NCI-H460 (cell line): ENCODE data around the gene FUS. TPM values are rescaled to one million over a fixed set of nuclear protein-coding genes. Genes with fewer than 3 reads are reported as not detected.
"Not testable (repeated sequence)": the region's sequence is repeated elsewhere in the genome, so short reads cannot be mapped to it uniquely, and the experiment has no call there.

ENCODE experiments used
- DNase-seq: peaks from one replicate; pipeline ENCODE4 v3.0.0-alpha.2; 2016; ENCODE audit warnings: low read depth; ENCODE audit errors: extremely low read depth
- total RNA-seq: library from RNA; depleted of rRNA; stranded (reverse); fragments of >200 nt; shearing (Covaris generic); gene quantifications from 2 replicates; pipeline ENCODE4 v1.2.3, GENCODE V29; 2014

FUS gene
- total RNA-seq, 1 experiment from 2014 or later, result 27.3 TPM

DNA sequence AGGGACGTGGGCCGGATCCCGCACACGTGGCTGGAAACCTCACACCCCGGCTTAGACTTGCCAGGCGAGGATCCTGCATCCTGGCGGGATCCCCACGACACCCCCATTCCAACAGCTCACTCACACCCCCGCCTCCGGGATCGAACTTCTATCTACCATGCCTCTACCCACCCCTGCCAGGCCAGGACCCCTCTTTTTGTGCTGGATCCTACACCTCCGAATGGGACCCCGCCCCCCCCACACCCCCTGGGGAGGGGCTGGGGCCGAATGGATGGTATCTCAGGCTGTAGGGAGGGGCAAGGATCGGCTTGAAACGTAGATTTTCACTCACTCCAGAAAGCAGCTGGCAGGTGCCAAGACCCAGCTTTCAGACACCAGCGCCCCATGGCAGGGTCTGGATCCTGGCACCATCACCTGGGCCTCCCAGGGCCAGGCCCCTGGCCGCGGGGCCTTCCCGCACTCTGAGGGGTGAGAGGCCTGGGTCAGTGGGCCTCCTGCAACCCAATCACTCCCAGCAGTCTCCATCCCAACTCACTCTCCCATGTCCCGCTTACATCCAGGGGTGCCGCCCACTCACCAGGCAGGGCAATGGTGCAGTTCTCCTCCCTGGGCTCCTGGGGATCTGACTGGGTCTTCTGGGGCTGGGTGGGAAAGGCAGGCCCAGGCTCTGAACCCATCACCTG lies 36.8 kb upstream of the FUS start:
- no peak for DNase-seq

DNA sequence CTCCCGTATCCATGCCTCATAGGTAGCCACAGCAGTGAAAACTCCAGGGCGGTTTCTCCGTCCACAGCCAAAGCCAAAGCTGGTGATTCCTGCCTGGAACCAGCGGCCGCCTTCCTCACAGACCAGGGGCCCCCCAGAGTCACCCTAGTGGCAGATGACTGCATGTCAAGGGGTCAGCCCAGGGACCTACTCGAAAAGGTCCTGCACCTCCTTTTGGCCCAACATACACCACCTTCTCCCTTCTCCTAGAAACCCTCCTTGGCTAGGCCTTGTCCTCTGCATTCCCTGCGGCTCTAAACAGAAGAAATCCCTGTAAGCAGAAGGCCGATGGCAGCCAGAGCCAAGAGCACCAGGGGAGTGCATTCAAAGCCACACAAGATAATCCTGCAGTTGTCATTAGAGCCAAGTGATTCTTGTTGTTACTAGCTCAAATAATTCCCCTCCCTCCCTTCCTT lies 36.2 kb upstream of the FUS start:
- DNase-seq, result no peak

DNA sequence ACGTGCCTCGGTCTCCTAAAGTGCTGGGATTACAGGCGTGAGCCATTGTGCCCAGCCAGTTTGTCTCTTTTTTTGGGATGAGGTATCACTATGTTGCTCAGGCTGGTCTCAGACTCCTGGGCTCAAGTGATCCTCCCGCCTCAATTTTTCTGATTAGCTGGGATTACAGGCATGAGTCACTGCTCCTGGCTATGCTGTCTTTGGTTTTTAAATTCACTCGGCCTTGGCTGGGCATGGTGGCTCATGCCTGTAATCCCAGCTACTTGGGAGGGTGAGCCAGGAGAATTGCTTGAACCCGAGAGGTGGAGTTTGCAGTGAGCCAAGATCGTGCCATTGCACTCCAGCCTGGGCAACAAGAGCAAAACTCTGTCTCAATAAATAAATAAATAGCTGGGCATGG lies 35.5 kb upstream of the FUS start:
- DNase-seq, result not testable (repeated sequence)

DNA sequence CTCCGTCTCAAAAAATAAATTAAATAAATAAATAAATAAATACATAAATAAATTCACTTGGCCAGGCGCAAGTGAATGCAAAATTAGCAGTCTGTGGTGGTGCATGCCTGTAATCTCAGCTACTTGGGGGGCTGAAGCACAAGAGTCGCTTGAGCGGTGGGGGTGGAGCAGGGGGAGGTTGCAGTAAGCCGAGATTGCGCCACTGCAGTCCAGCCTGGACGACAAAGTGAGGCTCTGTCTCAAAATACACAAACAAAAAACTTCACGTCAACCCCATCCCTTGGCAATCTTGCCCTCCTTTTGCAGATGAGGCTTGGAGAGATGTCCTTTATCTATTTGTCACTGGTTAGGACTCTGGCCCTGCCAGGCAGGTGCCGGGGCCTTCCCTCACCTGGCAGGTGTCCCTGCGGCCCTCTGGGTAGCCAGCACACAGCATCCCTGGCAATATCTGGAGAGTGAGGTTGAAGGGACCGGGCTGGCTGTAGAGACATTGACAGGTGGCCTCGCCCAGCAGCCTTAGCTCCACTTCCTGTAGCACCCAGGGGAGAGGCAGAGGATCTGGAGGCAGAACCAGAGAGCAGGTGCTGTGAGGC lies 34.4 kb upstream of the FUS start:
- DNase-seq, result no peak

DNA sequence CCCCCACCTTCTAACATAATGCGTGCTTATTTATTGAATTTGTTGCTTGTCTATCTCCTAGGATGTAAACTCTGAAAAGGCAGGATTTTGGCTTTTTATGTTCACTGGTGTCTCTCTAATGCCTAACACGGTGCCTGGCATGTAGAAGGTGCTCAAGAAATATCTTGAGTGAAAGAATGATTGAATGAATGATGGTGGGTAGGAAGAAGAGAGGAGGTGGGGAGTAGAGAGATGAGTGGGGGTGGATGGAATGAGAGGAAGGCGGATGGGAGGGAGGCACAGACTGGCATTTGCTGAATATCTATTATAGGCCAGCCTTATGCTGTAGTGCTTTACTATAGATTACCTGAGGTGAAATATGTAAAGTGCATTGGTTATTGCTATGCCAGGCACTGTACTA lies 32.4 kb upstream of the FUS start:
- DNase-seq, result no peak

DNA sequence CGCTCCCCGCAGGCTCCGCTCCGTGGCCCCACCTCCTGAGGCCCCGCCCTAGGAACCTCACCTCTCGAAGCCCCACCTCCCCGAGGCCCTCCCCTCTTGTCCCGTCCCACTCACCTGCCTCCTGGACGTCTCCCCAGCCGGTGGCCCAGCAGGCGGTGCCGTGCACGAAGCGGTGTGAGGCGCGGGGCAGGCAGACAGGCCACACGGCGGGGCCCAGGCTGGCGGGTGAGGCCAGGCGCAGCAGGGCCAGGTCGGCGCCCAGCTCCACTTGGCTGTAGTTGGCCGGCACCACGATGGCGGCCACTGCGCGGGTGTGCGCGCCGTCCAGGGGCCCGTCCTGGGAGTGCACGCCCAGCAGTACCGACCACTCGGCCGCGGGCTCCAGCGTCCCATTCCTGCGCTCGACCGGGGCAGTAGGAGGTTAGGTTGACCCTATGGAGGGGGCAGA lies 31.6 kb upstream of the FUS start:
- DNase-seq, result no peak

DNA sequence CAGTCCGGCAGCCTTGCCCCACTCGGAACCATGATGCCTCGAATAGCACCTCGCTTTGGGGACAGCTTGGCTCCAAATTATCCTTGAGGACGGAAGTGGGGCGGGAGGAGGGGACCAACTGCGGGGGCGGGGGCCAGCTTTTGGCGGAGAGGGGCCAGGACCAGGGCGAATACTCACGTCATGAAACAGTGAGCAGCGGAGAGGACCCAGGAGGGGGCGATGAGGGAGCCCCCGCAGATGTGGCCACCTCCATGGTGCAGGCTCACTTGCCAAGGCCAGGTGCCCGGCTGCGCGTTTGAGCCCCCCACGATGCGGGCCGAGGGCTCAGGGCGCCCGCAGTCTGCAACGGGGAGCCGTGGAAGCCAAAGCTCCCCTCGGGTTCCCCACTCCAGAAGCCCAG lies 31.0 kb upstream of the FUS start:
- DNase-seq, result no peak

DNA sequence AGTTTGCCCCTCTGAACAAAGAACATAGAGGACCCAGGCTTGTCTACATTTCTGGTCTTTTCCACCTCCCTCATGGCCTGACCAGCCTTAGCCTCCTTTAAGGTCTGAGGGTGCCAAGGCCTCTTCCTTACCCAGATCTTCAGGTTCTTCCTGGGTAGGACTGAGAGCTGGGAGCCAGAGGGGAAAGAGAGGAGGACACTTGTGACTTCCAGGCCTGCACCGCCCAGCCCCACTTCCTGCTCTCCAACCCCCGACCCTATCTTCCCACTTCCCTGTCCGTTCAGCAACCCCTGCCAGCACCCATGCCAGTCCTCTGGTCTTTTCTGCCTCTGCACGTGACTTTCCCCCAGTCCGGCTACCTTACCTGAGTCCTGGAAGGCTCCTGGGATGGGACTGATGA lies 30.6 kb upstream of the FUS start:
- DNase-seq, result no peak

DNA sequence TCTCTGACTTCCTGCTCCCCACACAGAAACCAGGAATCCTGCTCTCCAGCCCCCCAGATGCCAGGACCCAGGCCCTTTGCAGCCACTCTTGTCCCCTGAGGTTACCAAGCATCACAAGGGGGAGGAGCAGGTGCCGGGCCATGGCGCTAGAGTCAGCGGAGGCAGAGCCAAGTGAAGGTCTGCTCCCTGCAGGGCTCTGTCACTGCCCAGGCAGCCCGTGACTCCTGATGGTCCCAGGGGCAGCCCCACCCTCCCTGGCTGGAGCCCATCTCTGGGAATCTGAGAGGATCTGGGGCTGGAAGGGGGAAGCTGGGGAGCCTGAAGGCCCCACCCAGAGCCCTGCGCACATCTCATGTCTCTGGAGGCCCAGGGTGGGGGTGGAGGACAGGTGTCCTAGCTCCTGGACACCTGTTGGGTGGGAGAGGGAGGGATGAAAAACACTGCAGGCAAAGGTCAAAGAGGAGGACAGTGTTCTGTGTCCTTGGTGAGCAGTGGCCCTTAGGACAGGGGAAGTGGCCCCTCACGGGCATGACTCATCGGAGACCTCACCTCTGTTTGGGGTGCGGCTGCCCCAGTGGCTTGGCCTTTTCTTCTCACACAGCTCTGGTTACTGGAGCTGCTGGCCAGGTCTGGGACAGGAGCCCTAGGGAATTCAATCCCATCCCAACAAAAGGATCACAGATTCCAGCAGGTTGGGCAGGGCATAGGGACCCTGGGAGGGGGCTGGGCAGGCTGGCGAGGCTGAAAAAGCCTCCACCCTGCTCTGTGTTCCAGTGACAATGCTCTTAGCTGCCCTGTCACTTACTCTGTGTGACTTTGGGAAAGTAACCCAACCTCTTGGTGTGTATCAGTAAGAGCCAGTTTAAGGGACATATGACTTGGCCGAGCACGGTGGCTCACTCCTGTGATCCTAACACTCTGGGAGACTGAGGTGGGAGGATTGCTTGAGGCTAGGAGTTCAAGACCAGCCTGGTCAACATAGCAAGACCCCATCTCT lies 29.7 kb upstream of the FUS start, which contains the start of gene PRSS36:
Gene PRSS36 (minus strand): TSS at position 173 of the 997 bp plus-strand sequence. CDS start 31 bp downstream, at position 142.
- DNase-seq, result no peak

DNA sequence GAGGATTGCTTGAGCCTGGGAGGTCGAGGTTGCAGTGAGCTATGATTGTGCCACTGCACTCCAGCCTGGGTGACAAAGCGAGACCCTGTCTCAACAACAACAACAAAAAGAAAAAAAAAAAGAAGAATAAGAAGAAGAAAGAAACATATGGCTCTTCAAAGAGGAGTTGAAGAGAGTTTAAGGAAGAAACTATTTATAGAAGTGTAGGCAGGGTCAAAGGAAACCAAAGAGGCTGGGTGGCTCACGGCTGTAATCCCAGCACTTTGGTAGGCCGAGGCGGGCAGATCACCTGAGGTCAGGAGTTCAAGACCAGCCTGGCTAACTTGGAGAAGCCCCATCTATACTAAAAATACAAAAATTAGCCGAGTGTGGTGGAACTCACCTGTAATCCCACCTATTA lies 29.0 kb upstream of the FUS start:
- not testable (repeated sequence) for DNase-seq

DNA sequence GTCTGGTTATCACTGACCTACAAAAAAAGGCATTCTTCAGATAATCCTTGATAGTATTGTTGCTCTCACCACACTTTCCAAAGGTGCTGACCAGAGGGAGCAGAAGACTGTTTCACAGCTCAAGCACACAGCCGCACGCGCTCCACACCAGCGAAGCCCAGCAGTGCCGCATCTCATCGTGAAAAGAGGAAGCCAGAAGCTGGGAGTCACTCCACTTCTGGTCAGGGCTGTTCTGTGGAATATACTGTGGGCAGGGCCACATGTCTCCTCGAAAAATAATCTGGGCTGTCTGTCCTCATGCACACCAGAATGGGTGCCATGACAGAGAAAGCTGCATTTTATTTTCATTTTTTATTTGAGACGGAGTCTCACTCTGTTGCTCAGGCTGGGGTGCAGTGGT lies 22.8 kb upstream of the FUS start:
- DNase-seq, result no peak

DNA sequence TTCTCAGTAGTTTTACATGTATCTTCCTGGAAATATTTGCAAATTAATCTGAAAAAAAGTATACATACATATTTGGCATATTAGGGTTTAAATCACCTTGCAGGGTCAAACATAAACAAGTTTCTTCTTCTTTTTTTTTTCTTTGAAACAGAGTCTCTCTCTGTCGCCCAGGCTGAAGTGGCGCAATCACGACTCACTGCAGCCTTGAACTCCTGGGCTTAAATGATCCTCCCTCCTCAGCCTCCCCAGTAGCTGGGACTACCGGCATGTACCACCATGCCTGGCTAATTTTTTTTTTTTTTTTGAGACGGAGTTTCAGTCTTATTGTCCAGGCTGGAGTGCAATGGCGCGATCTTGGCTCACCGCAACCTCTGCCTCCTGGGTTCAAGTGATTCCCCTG lies 12.6 kb upstream of the FUS start:
- no peak for DNase-seq

DNA sequence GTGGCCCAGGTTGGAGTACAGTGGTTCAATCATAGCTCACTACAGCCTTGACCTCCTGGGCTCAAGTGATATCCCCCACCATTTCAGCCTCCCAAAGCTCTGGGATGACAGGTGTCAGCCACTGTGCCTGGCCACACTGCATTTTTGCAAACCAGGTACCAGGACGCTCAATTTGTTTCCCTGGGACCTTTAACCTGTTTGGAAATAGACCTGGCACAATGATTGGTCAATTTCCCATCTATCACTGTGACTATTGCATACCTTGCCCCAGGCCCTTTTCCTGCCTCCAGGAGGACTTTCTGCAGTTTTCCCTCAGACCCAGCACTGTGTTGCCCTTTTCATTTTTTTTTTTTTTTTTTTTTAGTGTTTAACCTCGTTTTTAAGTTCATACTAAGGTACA lies 11.1 kb upstream of the FUS start:
- no peak for DNase-seq

DNA sequence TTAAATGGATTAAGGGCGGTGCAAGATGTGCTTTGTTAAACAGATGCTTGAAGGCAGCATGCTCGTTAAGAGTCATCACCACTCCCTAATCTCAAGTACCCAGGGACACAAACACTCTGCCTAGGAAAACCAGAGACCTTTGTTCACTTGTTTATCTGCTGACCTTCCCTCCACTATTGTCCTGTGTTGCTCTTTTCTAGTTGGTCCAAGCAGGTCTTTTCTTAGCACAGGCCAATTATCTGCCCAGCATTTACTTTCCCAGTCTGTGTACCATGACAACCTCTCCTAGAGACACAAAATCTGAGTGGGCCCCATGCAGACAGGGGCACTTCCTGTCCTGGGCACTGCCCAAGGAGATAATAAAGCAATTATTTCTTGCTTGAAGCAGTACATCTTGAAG lies 9.9 kb upstream of the FUS start:
- DNase-seq, result not testable (repeated sequence)

DNA sequence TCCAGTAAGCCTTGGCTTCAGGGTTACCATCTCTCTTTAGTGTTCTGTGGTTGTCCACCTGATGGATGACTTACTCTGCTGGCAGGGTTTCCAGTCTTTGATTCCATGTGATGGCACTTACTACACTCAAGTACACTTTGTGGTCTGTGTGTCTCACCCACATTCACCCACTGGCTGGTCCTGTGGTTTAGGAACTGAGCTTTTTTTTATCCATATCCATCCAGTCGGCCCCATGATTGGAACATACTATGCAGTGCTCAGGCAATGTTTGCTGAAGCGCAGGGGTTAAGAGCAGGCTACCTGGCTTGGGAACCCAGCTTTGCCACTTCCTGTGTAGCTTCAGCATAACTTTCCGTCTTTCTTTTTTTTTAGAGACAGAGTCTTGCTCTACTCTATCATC lies 2.8 kb upstream of the FUS start:
- DNase-seq, result no peak

DNA sequence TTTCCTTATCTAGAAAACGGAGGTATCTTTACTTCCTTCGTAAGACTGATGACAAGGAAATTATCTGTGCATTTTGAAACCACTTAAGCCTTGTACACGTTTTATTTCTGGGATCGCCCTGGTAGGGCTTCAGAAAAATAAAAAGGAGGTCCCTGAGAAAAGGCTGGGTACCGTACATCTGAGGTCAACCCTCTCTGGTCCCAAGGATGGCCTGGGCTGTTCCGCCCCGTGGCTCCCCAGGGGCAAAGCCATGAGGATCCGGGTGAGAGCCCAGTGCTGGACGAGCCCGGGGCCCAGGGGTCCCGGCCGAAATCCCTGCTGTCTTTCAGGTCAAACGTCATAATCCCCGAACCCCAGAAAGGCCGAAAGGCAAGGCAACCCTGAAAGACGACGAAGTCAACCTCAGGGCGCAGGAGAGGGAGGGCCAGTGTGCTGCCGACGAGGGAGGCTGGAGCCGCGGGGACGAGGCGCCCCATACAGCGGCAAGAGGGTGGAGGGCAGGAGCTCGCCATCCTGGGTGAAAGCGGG lies 656 bp upstream of the FUS start:
- no peak for DNase-seq

DNA sequence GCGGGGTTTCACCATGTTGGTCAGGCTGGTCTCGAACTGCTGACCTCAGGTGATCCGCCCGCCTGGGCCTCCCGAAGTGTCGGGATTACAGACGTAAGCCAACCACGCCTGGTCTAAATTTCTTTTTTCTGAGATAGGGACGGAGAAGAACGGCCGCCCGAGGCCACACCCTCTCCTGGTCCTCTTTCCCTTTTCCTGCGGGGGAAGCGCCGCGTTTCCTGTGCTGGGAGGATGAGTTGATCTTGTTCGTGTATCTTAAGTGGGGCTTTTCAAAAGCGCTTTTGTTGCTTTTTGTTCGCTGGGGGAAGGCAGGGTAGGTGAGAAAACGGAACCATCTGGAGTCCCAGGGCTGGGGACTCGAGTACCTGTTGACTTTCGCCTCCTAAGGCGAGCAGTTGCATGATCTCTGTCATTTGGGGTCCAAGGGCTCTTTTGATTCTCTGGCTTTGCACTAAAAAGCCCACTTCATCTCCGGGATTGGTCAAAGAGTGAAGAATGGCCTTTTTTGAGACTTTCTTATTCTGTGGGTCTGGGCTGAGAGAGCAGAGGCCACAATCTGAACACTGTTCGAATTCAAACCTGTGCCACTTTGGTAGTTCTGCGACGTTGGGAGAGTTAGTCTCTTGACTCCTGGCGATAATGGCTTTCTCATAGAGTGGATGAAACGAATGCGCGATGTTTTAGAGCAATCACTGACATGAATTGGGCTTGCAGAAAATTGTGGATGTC lies 1.3 kb downstream of the FUS start:
- DNase-seq, result no peak

DNA sequence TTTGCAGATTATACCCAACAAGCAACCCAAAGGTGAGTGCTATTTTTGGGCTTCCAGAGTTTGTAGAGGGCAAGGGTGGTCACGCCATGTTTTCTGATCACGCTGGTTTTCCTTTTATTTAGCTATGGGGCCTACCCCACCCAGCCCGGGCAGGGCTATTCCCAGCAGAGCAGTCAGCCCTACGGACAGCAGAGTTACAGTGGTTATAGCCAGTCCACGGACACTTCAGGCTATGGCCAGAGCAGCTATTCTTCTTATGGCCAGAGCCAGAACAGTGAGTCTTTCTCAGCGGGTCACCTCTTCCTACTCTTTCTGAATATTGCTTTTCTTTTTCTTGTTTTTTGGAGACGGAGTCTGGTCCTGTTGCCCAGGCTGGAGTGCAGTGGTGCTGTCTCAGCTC lies 2.5 kb downstream of the FUS start:
- no peak for DNase-seq

DNA sequence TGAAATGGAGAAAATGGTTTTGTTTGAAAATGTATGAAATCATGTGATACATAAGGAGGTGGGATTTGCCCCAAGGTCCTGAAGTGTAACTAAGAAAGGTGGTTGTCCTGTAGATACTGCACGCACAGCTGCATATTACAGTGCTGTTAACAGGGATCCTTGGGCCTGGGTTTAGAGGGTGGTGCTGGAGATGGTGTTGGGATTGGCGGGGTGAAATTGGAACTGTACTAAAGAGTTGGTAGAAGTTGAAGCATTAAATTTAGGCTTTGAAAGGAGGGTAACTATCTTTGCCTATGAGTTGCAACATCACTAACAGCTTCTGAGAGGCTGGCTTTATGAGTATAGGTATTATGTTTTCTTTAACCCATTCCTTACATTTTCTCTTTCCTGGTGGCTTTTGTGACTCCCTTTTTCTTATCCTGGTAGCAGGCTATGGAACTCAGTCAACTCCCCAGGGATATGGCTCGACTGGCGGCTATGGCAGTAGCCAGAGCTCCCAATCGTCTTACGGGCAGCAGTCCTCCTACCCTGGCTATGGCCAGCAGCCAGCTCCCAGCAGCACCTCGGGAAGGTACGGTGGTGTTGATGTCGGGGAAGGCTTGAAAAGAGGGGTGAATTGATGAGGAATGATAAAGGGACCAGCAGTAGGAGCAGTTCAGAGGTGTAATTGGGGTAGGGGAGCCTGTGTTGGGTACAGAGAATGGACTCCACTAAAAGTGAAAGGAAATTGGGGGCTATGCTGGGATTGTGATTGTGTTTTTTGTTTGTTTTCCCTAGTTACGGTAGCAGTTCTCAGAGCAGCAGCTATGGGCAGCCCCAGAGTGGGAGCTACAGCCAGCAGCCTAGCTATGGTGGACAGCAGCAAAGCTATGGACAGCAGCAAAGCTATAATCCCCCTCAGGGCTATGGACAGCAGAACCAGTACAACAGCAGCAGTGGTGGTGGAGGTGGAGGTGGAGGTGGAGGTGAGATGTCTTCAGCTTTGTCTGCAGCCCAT lies 3.8 kb downstream of the FUS start:
- no peak for DNase-seq
